Gastrocnemius medialis (tissue), 4 donors: ENCODE measurements around the gene ZDHHC3. TPM values are rescaled to one million over a fixed set of nuclear protein-coding genes. Genes with fewer than 3 reads are reported as not detected.

Experiments
- ATAC-seq, 2 donors: fragments of 150-250 bp; one replicate each; pipeline ENCODE4 v1.9.1; 2016
- DNase-seq, 2 donors: peaks; one replicate each; pipeline ENCODE4 v3.0.0-alpha.2; 2019
- H3K27ac ChIP-seq, 4 donors: fragments of 200-600 bp; sonication (generic); 1 replicate in 1 of 4; 2 replicates in 3 of 4; pipeline ENCODE4 v1.5.1; 2016 to 2018; ENCODE audit warnings: mild to moderate bottlenecking in 2 of 4, moderate library complexity in 1 of 4
- H3K27me3 ChIP-seq, 3 donors: fragments of 200-600 bp; sonication (generic) in 2 of 3; 1 replicate in 1 of 3; 2 replicates in 2 of 3; pipeline versions ENCODE4 v1.5.1 to v1.6.0; 2016 to 2019; ENCODE audit warnings: mild to moderate bottlenecking in 1 of 3, moderate library complexity in 1 of 3
- H3K36me3 ChIP-seq, 2 donors: fragments of 200-600 bp; sonication (generic) in 1 of 2; one replicate each; pipeline ENCODE4 v1.5.1; 2017 to 2018
- H3K4me1 ChIP-seq, 2 donors: fragments of 200-600 bp; sonication (generic) in 1 of 2; one replicate each; pipeline ENCODE4 v1.5.1; 2016 to 2017; ENCODE audit warnings: mild to moderate bottlenecking in 2 of 2
- H3K4me3 ChIP-seq, 4 donors: fragments of 200-600 bp; sonication (generic) in 3 of 4; 1 replicate in 1 of 4; 2 replicates in 3 of 4; pipeline ENCODE4 v1.5.1; 2016 to 2019; ENCODE audit warnings: mild to moderate bottlenecking in 2 of 4
- H3K9me3 ChIP-seq, 3 donors: fragments of 200-600 bp; sonication (generic) in 2 of 3; 1 replicate in 1 of 3; 2 replicates in 2 of 3; pipeline ENCODE4 v1.5.1; 2016 to 2019
- POLR2A ChIP-seq, 2 donors: fragments of 450-650 bp; IDR thresholded peaks; one replicate each; pipeline ENCODE4 v1.6.1; 2017; ENCODE audit warnings: antibody characterized with exemption in 2 of 2, mild to moderate bottlenecking in 2 of 2, moderate library complexity in 2 of 2
- in situ Hi-C, 4 donors: fragments of 200-750 bp; cut with MboI; loops; one replicate each; pipeline versions ENCODE4 v1.15.0 to v1.8.0; 2017; ENCODE audit warnings: low sequenced_read_pairs in 4 of 4
- intact Hi-C: fragments of 100-400 bp; cut with DNase I; formaldehyde crosslinking; loops from one replicate; pipeline ENCODE4 v1.15.1; 2023; ENCODE audit warnings: low total_unique reads
- total RNA-seq, 4 donors: library from RNA; depleted of rRNA; stranded (reverse); fragments of >200 nt; gene quantifications; one replicate each; pipeline versions ENCODE4 v1.1.0 to v1.2.3, GENCODE V29; 2016
- TF ChIP-seq, protein P1 (sequence below), 5 experiments: fragments of 450-650 bp in 3 of 5; fragments of 200-600 bp in 2 of 5; sonication (generic) in 2 of 5; IDR thresholded peaks in 4 of 5; conservative IDR thresholded peaks in 1 of 5; 1 replicate in 4 of 5; 2 replicates in 1 of 5; pipeline ENCODE4 v1.5.1; 2016 to 2019; ENCODE audit warnings: antibody characterized with exemption in 5 of 5, mild to moderate bottlenecking in 3 of 5, moderate library complexity in 3 of 5

Gene ZDHHC3
- total RNA-seq, 4 donors from 2014 or later, result 66.2 to 90.5 (median 74.5) TPM

GRCh38 chr3:44968447-44968858, 7.5 kb downstream of the ZDHHC3 start:
- H3K9me3 ChIP-seq, result no peaks in the 10 kb centered on the region
- in situ Hi-C loops (no loop called here), intact Hi-C loops (no loop called here)
- no peaks in the 10 kb centered on the region for H3K36me3 ChIP-seq
- no peak overlapping the region for H3K27ac ChIP-seq
- ATAC-seq (no peak), DNase-seq (no peak)
- no peak overlapping the region for H3K4me3 ChIP-seq
- TF ChIP-seq POLR2A (IDR thresholded peaks at IDR 0.05), result no peak
- TF ChIP-seq, protein P1, sequence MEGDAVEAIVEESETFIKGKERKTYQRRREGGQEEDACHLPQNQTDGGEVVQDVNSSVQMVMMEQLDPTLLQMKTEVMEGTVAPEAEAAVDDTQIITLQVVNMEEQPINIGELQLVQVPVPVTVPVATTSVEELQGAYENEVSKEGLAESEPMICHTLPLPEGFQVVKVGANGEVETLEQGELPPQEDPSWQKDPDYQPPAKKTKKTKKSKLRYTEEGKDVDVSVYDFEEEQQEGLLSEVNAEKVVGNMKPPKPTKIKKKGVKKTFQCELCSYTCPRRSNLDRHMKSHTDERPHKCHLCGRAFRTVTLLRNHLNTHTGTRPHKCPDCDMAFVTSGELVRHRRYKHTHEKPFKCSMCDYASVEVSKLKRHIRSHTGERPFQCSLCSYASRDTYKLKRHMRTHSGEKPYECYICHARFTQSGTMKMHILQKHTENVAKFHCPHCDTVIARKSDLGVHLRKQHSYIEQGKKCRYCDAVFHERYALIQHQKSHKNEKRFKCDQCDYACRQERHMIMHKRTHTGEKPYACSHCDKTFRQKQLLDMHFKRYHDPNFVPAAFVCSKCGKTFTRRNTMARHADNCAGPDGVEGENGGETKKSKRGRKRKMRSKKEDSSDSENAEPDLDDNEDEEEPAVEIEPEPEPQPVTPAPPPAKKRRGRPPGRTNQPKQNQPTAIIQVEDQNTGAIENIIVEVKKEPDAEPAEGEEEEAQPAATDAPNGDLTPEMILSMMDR (IDR thresholded peaks at IDR 0.05 in 4 of 5, conservative IDR thresholded peaks at IDR 0.05 in 1 of 5), result no peak
- no peaks in the 10 kb centered on the region for H3K27me3 ChIP-seq
- H3K4me1 ChIP-seq, result peaks cover 5 to 9% of the 10 kb centered on the region in 2 donors

GRCh38 chr3:44966795-44967278, 9.1 kb downstream of the ZDHHC3 start:
- Histone ChIP-seq H3K9me3 (no peaks in the 10 kb centered on the region), H3K27me3 (no peaks in the 10 kb centered on the region), H3K4me1 (peaks cover 5 to 14% of the 10 kb centered on the region in 2 donors), H3K4me3 (no peak overlapping the region), H3K36me3 (no peaks in the 10 kb centered on the region), H3K27ac (no peak overlapping the region)
- DNase-seq, result no peak
- TF ChIP-seq, protein P1 (IDR thresholded peaks at IDR 0.05 in 4 of 5, conservative IDR thresholded peaks at IDR 0.05 in 1 of 5), result no peak
- TF ChIP-seq POLR2A (IDR thresholded peaks at IDR 0.05), result no peak
- intact Hi-C loops (no loop called here), in situ Hi-C loops (no loop called here)
- no peak for ATAC-seq

- TF ChIP-seq, protein P1 (IDR thresholded peaks at IDR 0.05 in 4 of 5, conservative IDR thresholded peaks at IDR 0.05 in 1 of 5), result no peak
- TF ChIP-seq POLR2A (IDR thresholded peaks at IDR 0.05), result no peak
- H3K27ac ChIP-seq, result no peak overlapping the region
- DNase-seq (no peak), ATAC-seq (no peak)
- in situ Hi-C loops (no loop called here), intact Hi-C loops (no loop called here)
- no peaks in the 10 kb centered on the region for H3K27me3 ChIP-seq
- H3K9me3 ChIP-seq, result no peaks in the 10 kb centered on the region
- peaks cover 5 to 18% of the 10 kb centered on the region in 2 donors for H3K4me1 ChIP-seq
- H3K4me3 ChIP-seq, result no peak overlapping the region
- no peaks in the 10 kb centered on the region for H3K36me3 ChIP-seq
Measured at GRCh38 chr3:44965165-44965564, 10.8 kb downstream of the ZDHHC3 start.

GRCh38 chr3:44963571-44964325, 12.2 kb downstream of the ZDHHC3 start:
- ATAC-seq, result no peak
- peaks cover 5 to 14% of the 10 kb centered on the region in 2 donors for H3K4me1 ChIP-seq
- in situ Hi-C loops, result no loop called here

More at GRCh38 chr3:44963571-44964325, 12.2 kb downstream of the ZDHHC3 start:
- no peak for DNase-seq
- Histone ChIP-seq H3K27ac (no peak overlapping the region), H3K9me3 (no peaks in the 10 kb centered on the region), H3K4me3 (no peak overlapping the region), H3K36me3 (peaks cover 0 to 4% of the 10 kb centered on the region in 2 donors), H3K27me3 (no peaks in the 10 kb centered on the region)
- no peak for TF ChIP-seq POLR2A (IDR thresholded peaks at IDR 0.05)
- TF ChIP-seq, protein P1 (IDR thresholded peaks at IDR 0.05 in 4 of 5, conservative IDR thresholded peaks at IDR 0.05 in 1 of 5), result no peak
- intact Hi-C loops, result no loop called here
